H1 (cell line): ENCODE results near the gene MYBPC3. TPM values are rescaled to one million over a fixed set of nuclear protein-coding genes. Genes with fewer than 3 reads are reported as not detected.

Experiments
- CTCF ChIA-PET: fragments of 300-600 bp; sonication (Branson Sonifier 250); formaldehyde crosslinking; loops from one replicate; lab custom pipeline; 2021; ENCODE audit not compliant: partially characterized antibody; lab: Charles Lee
- POLR2A ChIA-PET: fragments of 300-600 bp; sonication (Branson Sonifier 250); formaldehyde crosslinking; loops from one replicate; lab custom pipeline; 2021; ENCODE audit warnings: inconsistent platforms; ENCODE audit not compliant: partially characterized antibody; lab: Charles Lee
- DNase-seq, 2 experiments: peaks; one replicate each; pipeline versions ENCODE4 v3.0.0 to v3.0.0-alpha.2; 2010 to 2022; ENCODE audit warnings: low spot score in 2 of 2, low read depth in 1 of 2, mixed read lengths in 1 of 2
- FAIRE-seq: peaks from 2 replicates; lab custom pipeline; 2011; peaks lifted over from hg19 to GRCh38; lab: Jason Lieb, UNC
- H2AFZ ChIP-seq: 2 replicates; pipeline ENCODE4 v1.8.1; 2012; ENCODE audit warnings: low read length, inconsistent platforms
- H2AK5ac ChIP-seq: 2 replicates; pipeline ENCODE4 v1.6.1; 2013; ENCODE audit warnings: low read depth, low read length
- H2BK120ac ChIP-seq: replicated peaks from 2 replicates; pipeline ENCODE3; 2013; ENCODE audit warnings: low read depth, low read length, inconsistent platforms
- H2BK12ac ChIP-seq: 2 replicates; pipeline ENCODE4 v1.6.1; 2013; ENCODE audit warnings: low read depth, low read length
- H2BK15ac ChIP-seq: 2 replicates; pipeline ENCODE4 v1.6.1; 2013; ENCODE audit warnings: low read length
- H2BK20ac ChIP-seq: 2 replicates; pipeline ENCODE4 v1.6.1; 2013; ENCODE audit warnings: low read length
- H2BK5ac ChIP-seq: 2 replicates; pipeline ENCODE4 v1.6.1; 2013; ENCODE audit warnings: low read depth, low read length
- H3K14ac ChIP-seq: 2 replicates; pipeline ENCODE4 v1.6.1; 2013; ENCODE audit warnings: inconsistent platforms; ENCODE audit not compliant: insufficient read length
- H3K18ac ChIP-seq: 2 replicates; pipeline ENCODE4 v1.6.1; 2013; ENCODE audit warnings: low read length; ENCODE audit errors: extremely low read depth
- H3K23ac ChIP-seq: 2 replicates; pipeline ENCODE4 v1.6.1; 2013; ENCODE audit warnings: inconsistent platforms; ENCODE audit not compliant: insufficient read length
- H3K23me2 ChIP-seq: 2 replicates; pipeline ENCODE4 v1.6.1; 2013; ENCODE audit warnings: low read depth, low read length
- H3K27ac ChIP-seq: 2 replicates; pipeline ENCODE4 v1.6.1; 2011; ENCODE audit warnings: low read depth, low read length, inconsistent platforms
- H3K27me3 ChIP-seq, 4 experiments: replicated peaks in 1 of 4; 1 replicate in 1 of 4; 2 replicates in 3 of 4; pipeline versions ENCODE4 v1.6.1 to v1.8.1; 2011 to 2013; ENCODE audit warnings: low read length in 3 of 4, mild to moderate bottlenecking in 3 of 4, inconsistent platforms in 2 of 4, mixed read lengths in 2 of 4, moderate library complexity in 1 of 4; ENCODE audit not compliant: control insufficient read depth in 3 of 4, insufficient read depth in 3 of 4; ENCODE audit errors: extremely low read depth in 1 of 4
- H3K36me3 ChIP-seq, 4 experiments: 2 replicates each; pipeline versions ENCODE4 v1.6.1 to v1.8.1; 2011 to 2013; ENCODE audit warnings: mild to moderate bottlenecking in 4 of 4, low read length in 3 of 4, moderate library complexity in 2 of 4, control low read depth in 1 of 4, inconsistent platforms in 1 of 4; ENCODE audit not compliant: insufficient read depth in 4 of 4, control insufficient read depth in 2 of 4
- H3K4ac ChIP-seq: replicated peaks from 2 replicates; pipeline ENCODE3; 2013; ENCODE audit warnings: low read length, low read depth, mixed read lengths, inconsistent platforms; ENCODE audit not compliant: insufficient read length
- H3K4me1 ChIP-seq, 4 experiments: replicated peaks in 1 of 4; 1 replicate in 1 of 4; 2 replicates in 3 of 4; pipeline versions ENCODE4 v1.6.1 to v1.8.1; 2011 to 2013; ENCODE audit warnings: low read length in 3 of 4, inconsistent platforms in 2 of 4, mixed read lengths in 1 of 4; ENCODE audit not compliant: insufficient read depth in 4 of 4, control insufficient read depth in 3 of 4
- H3K4me2 ChIP-seq, 2 experiments: 2 replicates each; pipeline versions ENCODE4 v1.6.1 to v1.8.1; 2011 to 2013; ENCODE audit warnings: low read depth in 2 of 2, low read length in 2 of 2, control low read depth in 1 of 2, inconsistent platforms in 1 of 2, mild to moderate bottlenecking in 1 of 2; ENCODE audit not compliant: insufficient read depth in 1 of 2
- H3K4me3 ChIP-seq, 4 experiments: fragments of 200-600, 300-600 bp in 1 of 4; sonication (generic), shearing (Covaris generic), sonication (Bioruptor Twin) in 1 of 4; 2 replicates each; pipeline versions ENCODE4 v1.5.1 to v1.8.1; 2011 to 2016; ENCODE audit warnings: low read length in 4 of 4, low read depth in 3 of 4, control low read depth in 2 of 4, inconsistent platforms in 2 of 4, mild to moderate bottlenecking in 2 of 4, mixed read lengths in 1 of 4, moderate library complexity in 1 of 4; ENCODE audit not compliant: insufficient read depth in 2 of 4; ENCODE audit errors: extremely low read depth in 1 of 4
- H3K56ac ChIP-seq: replicated peaks from 2 replicates; pipeline ENCODE3; 2013; ENCODE audit warnings: low read depth, mild to moderate bottlenecking, mixed read lengths, low read length, inconsistent platforms; ENCODE audit not compliant: insufficient read length
- H3K79me1 ChIP-seq: 2 replicates; pipeline ENCODE4 v1.6.1; 2013; ENCODE audit warnings: low read depth, low read length, control low read depth
- H3K79me2 ChIP-seq, 2 experiments: 2 replicates each; pipeline versions ENCODE4 v1.6.1 to v1.8.1; 2012 to 2013; ENCODE audit warnings: low read length in 2 of 2, mild to moderate bottlenecking in 2 of 2, inconsistent platforms in 1 of 2; ENCODE audit not compliant: insufficient read depth in 2 of 2, control insufficient read depth in 1 of 2
- H3K9ac ChIP-seq, 4 experiments: replicated peaks in 1 of 4; 1 replicate in 1 of 4; 2 replicates in 3 of 4; pipeline versions ENCODE4 v1.6.1 to v1.8.1; 2011 to 2013; ENCODE audit warnings: low read depth in 3 of 4, low read length in 3 of 4, control low read depth in 2 of 4, mild to moderate bottlenecking in 2 of 4, moderate library complexity in 2 of 4, inconsistent platforms in 1 of 4; ENCODE audit errors: extremely low read depth in 1 of 4
- H3K9me3 ChIP-seq, 2 experiments: 2 replicates each; pipeline versions ENCODE4 v1.6.1 to v1.8.1; 2012 to 2013; ENCODE audit warnings: mild to moderate bottlenecking in 2 of 2, moderate library complexity in 2 of 2, control low read depth in 1 of 2, inconsistent platforms in 1 of 2, low read depth in 1 of 2, low read length in 1 of 2, mixed read lengths in 1 of 2; ENCODE audit not compliant: insufficient read depth in 2 of 2
- H4K20me1 ChIP-seq, 2 experiments: replicated peaks in 1 of 2; 2 replicates each; pipeline versions ENCODE3 to v1.8.1; 2011 to 2013; ENCODE audit warnings: inconsistent platforms in 2 of 2, low read length in 2 of 2, mild to moderate bottlenecking in 1 of 2; ENCODE audit not compliant: insufficient read depth in 2 of 2, control insufficient read depth in 1 of 2
- H4K5ac ChIP-seq: 2 replicates; pipeline ENCODE4 v1.6.1; 2013; ENCODE audit warnings: low read length, low read depth, mixed read lengths, inconsistent platforms; ENCODE audit not compliant: insufficient read length
- H4K8ac ChIP-seq: 2 replicates; pipeline ENCODE4 v1.8.0; 2013; ENCODE audit warnings: mild to moderate bottlenecking, moderate library complexity, low read length, inconsistent platforms; ENCODE audit not compliant: insufficient read depth; ENCODE audit errors: extremely low read depth
- H4K91ac ChIP-seq: replicated peaks from 2 replicates; pipeline ENCODE3; 2013; ENCODE audit warnings: low read length, mixed read lengths, inconsistent platforms; ENCODE audit not compliant: insufficient read length
- FOSL1 ChIP-seq: IDR thresholded peaks from 2 replicates; pipeline ENCODE4 v1.6.1; 2011; ENCODE audit warnings: mild to moderate bottlenecking, low read depth, low read length, moderate library complexity; ENCODE audit not compliant: insufficient read depth
- POU5F1 ChIP-seq: IDR thresholded peaks from 2 replicates; pipeline ENCODE4 v1.6.1; 2011; ENCODE audit warnings: low read depth, mild to moderate bottlenecking, low read length, moderate library complexity
- SP2 ChIP-seq: IDR thresholded peaks from 2 replicates; pipeline ENCODE4 v1.6.1; 2012; ENCODE audit warnings: mild to moderate bottlenecking, low read length, inconsistent platforms
- WGBS, 2 experiments: shearing (Covaris generic) in 1 of 2; methylation state at CpG; one replicate each; pipeline versions ENCODE4 v1.1.6 to v1.1.7; 2013 to 2015; ENCODE audit warnings: low lambda C conversion rate in 2 of 2, mixed read lengths in 2 of 2, inconsistent platforms in 1 of 2, low coverage in 1 of 2, missing lambda C conversion rate in 1 of 2; ENCODE audit not compliant: insufficient replicate concordance in 2 of 2, insufficient coverage in 1 of 2, insufficient read length in 1 of 2; ENCODE audit errors: extremely low coverage in 1 of 2, missing lambda C conversion rate in 1 of 2; 5-methylcytosine and 5-hydroxymethylcytosine counted together
- polyA plus RNA-seq, 7 experiments: library from polyadenylated mRNA; depleted of rRNA in 3 of 7; stranded (reverse) in 5 of 7; unstranded in 2 of 7; fragments of >200 nt in 5 of 7; fragments of 200-250 nt in 2 of 7; gene quantifications; 1 replicate in 5 of 7; 2 replicates in 1 of 7; 4 replicates in 1 of 7; pipeline versions ENCODE4 v1.2.1 to v1.2.3, GENCODE V29; 2011 to 2013; ENCODE audit warnings: missing spikeins in 2 of 7, mixed read lengths in 2 of 7
- total RNA-seq: library from RNA; stranded (reverse); fragmentation: NEBNext Ultra II Directional; extraction: Animal tissue kit (Norgen Biotek cat#: 25700); gene quantifications from 2 replicates; pipeline ENCODE4 v1.2.1, GENCODE V29; 2021
- TF ChIP-seq, protein P1 (sequence below): IDR thresholded peaks from 2 replicates; pipeline ENCODE4 v1.6.1; 2012; ENCODE audit warnings: inconsistent platforms

The MYBPC3 gene
- total and polyA plus RNA-seq, 2 of the 8 experiments (the other 6 are each of a cell fraction or from before 2014, with no cell fraction given), result 0.05 TPM; not detected in 1

DNA sequence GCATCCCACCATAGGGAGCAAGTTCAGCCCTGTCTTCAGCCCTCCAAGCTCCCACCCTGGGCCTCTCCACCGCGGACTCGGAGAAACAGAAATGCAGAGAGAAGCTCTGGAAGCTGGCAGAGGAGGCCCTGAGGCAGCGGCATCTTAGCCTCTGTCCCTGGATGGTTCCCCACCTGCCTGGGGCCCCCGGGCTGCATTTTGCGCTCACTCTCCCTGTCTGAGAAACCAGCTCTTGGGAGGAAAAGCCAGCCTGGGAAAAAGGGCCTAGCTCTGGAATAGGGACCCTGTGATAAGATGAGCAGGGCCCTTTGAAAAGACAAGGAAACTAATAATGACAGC, 37.9 kb upstream of the MYBPC3 start:
- H4K8ac ChIP-seq, result no peak overlapping the region
- H3K79me2 ChIP-seq, result no peaks in the 10 kb centered on the region
- peaks cover 0 to 7% (median 0%) of the 10 kb centered on the region in 4 experiments; a peak in 2 of 7 replicates for H3K4me1 ChIP-seq
- H2BK12ac ChIP-seq, result no peak overlapping the region
- H3K4ac ChIP-seq, result no peak overlapping the region
- no peak overlapping the region for H3K4me2 ChIP-seq
- ChIA-PET POLR2A (interaction anchor here (1.2 to 5.4 kb wide), 3 partner anchors 9 to 15 kb away, joined by 3 to 29 read pairs (median 4); no protein-coding TSS in a partner anchor), CTCF (interaction anchor here (1.1 to 10.7 kb wide), 7 partner anchors 10 to 185 kb away, joined by 3 to 78 read pairs (median 7); no protein-coding TSS in a partner anchor)
- no peak for DNase-seq
- H4K5ac ChIP-seq, result no peak overlapping the region
- no peak overlapping the region for H2BK15ac ChIP-seq
- no peaks in the 10 kb centered on the region for H3K23me2 ChIP-seq
- 89% methylated on average over 6 of the region's 6 CpGs; no CpG with 5 or more reads in 1 of the 2 experiments for WGBS, 2 experiments
- H4K20me1 ChIP-seq, result no peaks in the 10 kb centered on the region
- no peaks in the 10 kb centered on the region for H3K9me3 ChIP-seq
- no peak overlapping the region for H3K23ac ChIP-seq
- H3K27me3 ChIP-seq, result no peaks in the 10 kb centered on the region
- H2AK5ac ChIP-seq, result no peak overlapping the region
- H3K56ac ChIP-seq, result no peak overlapping the region
- TF ChIP-seq FOSL1 (no peak), POU5F1 (no peak), SP2 (no peak)
- TF ChIP-seq, protein P1, sequence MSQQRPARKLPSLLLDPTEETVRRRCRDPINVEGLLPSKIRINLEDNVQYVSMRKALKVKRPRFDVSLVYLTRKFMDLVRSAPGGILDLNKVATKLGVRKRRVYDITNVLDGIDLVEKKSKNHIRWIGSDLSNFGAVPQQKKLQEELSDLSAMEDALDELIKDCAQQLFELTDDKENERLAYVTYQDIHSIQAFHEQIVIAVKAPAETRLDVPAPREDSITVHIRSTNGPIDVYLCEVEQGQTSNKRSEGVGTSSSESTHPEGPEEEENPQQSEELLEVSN, result no peak
- TF ChIP-seq, all 59 proteins: peak for 0
- no peak overlapping the region for H4K91ac ChIP-seq
- no peak overlapping the region for H3K4me3 ChIP-seq
- H3K18ac ChIP-seq, result no peak overlapping the region
- H2AFZ ChIP-seq, result no peak overlapping the region
- no peak overlapping the region for H3K14ac ChIP-seq
- no peaks in the 10 kb centered on the region for H3K79me1 ChIP-seq
- no peak overlapping the region for H2BK20ac ChIP-seq
- H3K36me3 ChIP-seq, result no peaks in the 10 kb centered on the region
- no peak overlapping the region for H3K9ac ChIP-seq
- H2BK5ac ChIP-seq, result no peak overlapping the region
- no peak overlapping the region for H3K27ac ChIP-seq
- no peak overlapping the region for H2BK120ac ChIP-seq
- no peak for FAIRE-seq
